Thyroid gland (tissue), 4 donors: ENCODE data around the gene DOCK3. TPM values are rescaled to one million over a fixed set of nuclear protein-coding genes. Genes with fewer than 3 reads are reported as not detected.

Experiments
- DNase-seq, 2 donors: peaks; one replicate each; pipeline ENCODE4 v3.0.0-alpha.2; 2019
- H3K27ac ChIP-seq, 3 donors: fragments of 200-600 bp; sonication (generic); 1 replicate in 2 of 3; 2 replicates in 1 of 3; pipeline ENCODE4 v1.5.1; 2016 to 2019; ENCODE audit warnings: mild to moderate bottlenecking in 1 of 3, moderate library complexity in 1 of 3
- H3K27me3 ChIP-seq: fragments of 200-600 bp; sonication (generic); one replicate; pipeline ENCODE4 v1.5.1; 2019
- H3K36me3 ChIP-seq, 2 donors: fragments of 200-600 bp; sonication (generic); one replicate each; pipeline ENCODE4 v1.5.1; 2016 to 2019
- H3K4me1 ChIP-seq, 2 donors: fragments of 200-600 bp; sonication (generic); one replicate each; pipeline ENCODE4 v1.5.1; 2017 to 2019
- H3K4me3 ChIP-seq, 3 donors: fragments of 200-600 bp; sonication (generic); replicated peaks in 1 of 3; 1 replicate in 2 of 3; 2 replicates in 1 of 3; pipeline ENCODE4 v1.5.1; 2016; ENCODE audit warnings: mild to moderate bottlenecking in 1 of 3
- H3K9me3 ChIP-seq: fragments of 200-600 bp; sonication (generic); one replicate; pipeline ENCODE4 v1.5.1; 2017
- CTCF ChIP-seq, 6 experiments: fragments of 200-600 bp in 3 of 6; fragments of 450-650 bp in 3 of 6; sonication (generic) in 3 of 6; IDR thresholded peaks; one replicate each; pipeline ENCODE4 v1.5.1; 2016 to 2019; ENCODE audit warnings: antibody characterized with exemption in 6 of 6, mild to moderate bottlenecking in 2 of 6, inconsistent platforms in 1 of 6, moderate library complexity in 1 of 6
- POLR2A ChIP-seq, 2 donors: fragments of 450-650 bp; IDR thresholded peaks; one replicate each; pipeline ENCODE4 v1.6.1; 2017; ENCODE audit warnings: antibody characterized with exemption in 2 of 2, mild to moderate bottlenecking in 2 of 2, moderate library complexity in 1 of 2
- WGBS, 2 donors: methylation state at CpG; one replicate each; pipeline ENCODE4 v1.1.5; 2017; 5-methylcytosine and 5-hydroxymethylcytosine counted together
- intact Hi-C: fragments of 100-400 bp; cut with DNase I; formaldehyde crosslinking; loops from one replicate; pipeline ENCODE4 v1.15.1; 2023
- total RNA-seq, 4 donors: library from RNA; depleted of rRNA; stranded (reverse); fragments of >200 nt; gene quantifications; one replicate each; pipeline ENCODE4 v1.2.3, GENCODE V29; 2016

DOCK3 gene
- total RNA-seq, 4 donors from 2014 or later: 15.7 to 54.2 (median 21.1) TPM

GRCh38 chr3:51279448-51279847 lies 604.7 kb downstream of the DOCK3 start:
- 58 to 68% methylated on average over 2 of the region's 2 CpGs for WGBS, 2 donors
- Histone ChIP-seq H3K27me3 (no peaks in the 10 kb centered on the region), H3K4me3 (no peak overlapping the region), H3K4me1 (peaks cover 0 to 4% of the 10 kb centered on the region in 2 donors), H3K27ac (no peak overlapping the region), H3K36me3 (no peaks in the 10 kb centered on the region), H3K9me3 (no peaks in the 10 kb centered on the region)
- no peak for DNase-seq
- intact Hi-C loops: no loop called here
- TF ChIP-seq CTCF (IDR thresholded peaks at IDR 0.05) (no peak), POLR2A (IDR thresholded peaks at IDR 0.05) (no peak)

GRCh38 chr3:51280176-51280575 lies 605.4 kb downstream of the DOCK3 start:
- Histone ChIP-seq H3K36me3 (peaks cover 0 to 2% of the 10 kb centered on the region in 2 donors), H3K27ac (no peak overlapping the region), H3K27me3 (no peaks in the 10 kb centered on the region), H3K4me1 (peaks cover 0 to 4% of the 10 kb centered on the region in 2 donors), H3K9me3 (no peaks in the 10 kb centered on the region), H3K4me3 (no peak overlapping the region)
- WGBS, 2 donors: 75% methylated on average over 3 of the region's 3 CpGs
- intact Hi-C loops: no loop called here
- TF ChIP-seq CTCF (IDR thresholded peaks at IDR 0.05) (no peak), POLR2A (IDR thresholded peaks at IDR 0.05) (no peak)
- no peak for DNase-seq

GRCh38 chr3:51282931-51283330 lies 608.2 kb downstream of the DOCK3 start:
- DNase-seq: no peak
- WGBS, 2 donors: 77 to 87% methylated on average over 1 of the region's 1 CpG
- no peak overlapping the region for H3K4me3 ChIP-seq
- H3K27ac ChIP-seq: no peak overlapping the region
- no peaks in the 10 kb centered on the region for H3K27me3 ChIP-seq
- peaks cover 0 to 2% of the 10 kb centered on the region in 2 donors for H3K36me3 ChIP-seq
- intact Hi-C loops: no loop called here
- TF ChIP-seq CTCF (IDR thresholded peaks at IDR 0.05) (no peak), POLR2A (IDR thresholded peaks at IDR 0.05) (no peak)
- H3K9me3 ChIP-seq: no peaks in the 10 kb centered on the region
- H3K4me1 ChIP-seq: peaks cover 0 to 4% of the 10 kb centered on the region in 2 donors

GRCh38 chr3:51283421-51283820 lies 608.7 kb downstream of the DOCK3 start:
- no peak overlapping the region for H3K4me3 ChIP-seq
- H3K4me1 ChIP-seq: peaks cover 0 to 4% of the 10 kb centered on the region in 2 donors
- 73 to 81% methylated on average over 1 of the region's 1 CpG for WGBS, 2 donors
- intact Hi-C loops: no loop called here
- no peaks in the 10 kb centered on the region for H3K27me3 ChIP-seq
- H3K9me3 ChIP-seq: no peaks in the 10 kb centered on the region
- no peak overlapping the region for H3K27ac ChIP-seq
- no peak for DNase-seq
- peaks cover 0 to 2% of the 10 kb centered on the region in 2 donors for H3K36me3 ChIP-seq
- TF ChIP-seq CTCF (IDR thresholded peaks at IDR 0.05) (no peak), POLR2A (IDR thresholded peaks at IDR 0.05) (no peak)

GRCh38 chr3:51295625-51296024 lies 620.9 kb downstream of the DOCK3 start:
- H3K27me3 ChIP-seq: no peaks in the 10 kb centered on the region
- 85 to 97% methylated on average over 2 of the region's 2 CpGs for WGBS, 2 donors
- H3K36me3 ChIP-seq: no peaks in the 10 kb centered on the region

More at GRCh38 chr3:51295625-51296024, 620.9 kb downstream of the DOCK3 start:
- DNase-seq: no peak
- no peak for TF ChIP-seq POLR2A (IDR thresholded peaks at IDR 0.05)
- no peak for TF ChIP-seq CTCF (IDR thresholded peaks at IDR 0.05)
- no peaks in the 10 kb centered on the region for H3K9me3 ChIP-seq
- no peaks in the 10 kb centered on the region for H3K4me1 ChIP-seq
- H3K4me3 ChIP-seq: no peak overlapping the region
- intact Hi-C loops: no loop called here
- H3K27ac ChIP-seq: no peak overlapping the region
